HepG2 (cell line): ENCODE data around the gene DNMT1. TPM values are rescaled to one million over a fixed set of nuclear protein-coding genes. Genes with fewer than 3 reads are reported as not detected.

ENCODE experiments used
- BORCS8-MEF2B ChIP-seq: sonication (generic); formaldehyde crosslinking; IDR thresholded peaks from 2 replicates; pipeline ENCODE4 v1.8.0; 2022; ENCODE audit warnings: mild to moderate bottlenecking, missing genetic modification reagents
- CHD4 ChIP-seq: fragments of 200-600 bp; sonication (generic); IDR thresholded peaks from 2 replicates; pipeline ENCODE4 v1.7.0; 2017; ENCODE audit warnings: mild to moderate bottlenecking, low read length, borderline replicate concordance
- ETS1 ChIP-seq: sonication (generic); formaldehyde crosslinking; IDR thresholded peaks from 2 replicates; pipeline ENCODE4 v1.4.0; 2020; ENCODE audit warnings: missing genetic modification reagents
- GABPA ChIP-seq, 2 experiments: IDR thresholded peaks; 2 replicates each; pipeline ENCODE4 v1.6.1; 2011 to 2016; ENCODE audit warnings: low read depth in 2 of 2, low read length in 1 of 2, missing biosample characterization in 1 of 2, missing genetic modification characterization in 1 of 2
- GABPB1 ChIP-seq: IDR thresholded peaks from 2 replicates; pipeline ENCODE4 v1.6.1; 2016; ENCODE audit warnings: mild to moderate bottlenecking, missing genetic modification reagents, moderate library complexity, missing compliant biosample characterization
- GPBP1L1 ChIP-seq: sonication (generic); formaldehyde crosslinking; IDR thresholded peaks from 2 replicates; pipeline ENCODE4 v1.5.0; 2020; ENCODE audit warnings: mild to moderate bottlenecking, missing genetic modification reagents
- GZF1 ChIP-seq: sonication (generic); formaldehyde crosslinking; IDR thresholded peaks from 2 replicates; pipeline ENCODE4 v1.5.1; 2020; ENCODE audit warnings: mild to moderate bottlenecking, missing genetic modification reagents
- HOXA5 ChIP-seq: sonication (generic); formaldehyde crosslinking; IDR thresholded peaks from 2 replicates; pipeline ENCODE4 v1.4.0; 2020; ENCODE audit warnings: missing genetic modification reagents
- KAT8 ChIP-seq: IDR thresholded peaks from 2 replicates; pipeline ENCODE4 v1.6.1; 2016; ENCODE audit warnings: missing genetic modification reagents, missing compliant biosample characterization
- KDM5B ChIP-seq: sonication (generic); formaldehyde crosslinking; IDR thresholded peaks from 2 replicates; pipeline ENCODE4 v1.4.0; 2020; ENCODE audit warnings: missing genetic modification reagents, mild to moderate bottlenecking, borderline replicate concordance
- MAX ChIP-seq: IDR thresholded peaks from 2 replicates; pipeline ENCODE4 v1.6.1; 2012; ENCODE audit warnings: inconsistent platforms
- MIER3 ChIP-seq: IDR thresholded peaks from 2 replicates; pipeline ENCODE4 v1.6.1; 2016; ENCODE audit warnings: missing compliant biosample characterization, borderline replicate concordance
- MTF1 ChIP-seq: sonication (generic); formaldehyde crosslinking; IDR thresholded peaks from 2 replicates; pipeline ENCODE4 v1.5.0; 2020; ENCODE audit warnings: missing genetic modification reagents
- NFIB ChIP-seq: sonication (generic); formaldehyde crosslinking; IDR thresholded peaks from 2 replicates; pipeline ENCODE4 v1.9.0; 2021; ENCODE audit warnings: missing genetic modification reagents, mild to moderate bottlenecking, borderline replicate concordance
- NR2F1 ChIP-seq, 2 experiments: fragments of 450-650 bp in 1 of 2; formaldehyde crosslinking in 1 of 2; IDR thresholded peaks; 2 replicates each; pipeline versions ENCODE4 v1.5.0 to v1.6.1; 2016 to 2020; ENCODE audit warnings: mild to moderate bottlenecking in 1 of 2, missing compliant biosample characterization in 1 of 2, missing genetic modification reagents in 1 of 2, moderate library complexity in 1 of 2
- PAF1 ChIP-seq: IDR thresholded peaks from 2 replicates; pipeline ENCODE4 v1.6.1; 2016; ENCODE audit warnings: missing genetic modification reagents, missing compliant biosample characterization
- PREB ChIP-seq: sonication (generic); formaldehyde crosslinking; IDR thresholded peaks from 2 replicates; pipeline ENCODE4 v1.4.0; 2020; ENCODE audit warnings: missing genetic modification reagents
- SP2 ChIP-seq: sonication (generic); formaldehyde crosslinking; IDR thresholded peaks from 2 replicates; pipeline ENCODE4 v1.5.1; 2020; ENCODE audit warnings: mild to moderate bottlenecking, missing genetic modification reagents
- TEF ChIP-seq: sonication (generic); formaldehyde crosslinking; IDR thresholded peaks from 2 replicates; pipeline ENCODE4 v1.5.0; 2020; ENCODE audit warnings: missing genetic modification reagents
- ZBTB3 ChIP-seq: sonication (generic); formaldehyde crosslinking; IDR thresholded peaks from 2 replicates; pipeline ENCODE4 v1.4.0; 2020; ENCODE audit warnings: low read depth, mild to moderate bottlenecking, moderate library complexity, missing genetic modification reagents, borderline replicate concordance
- ZNF12 ChIP-seq: sonication (generic); formaldehyde crosslinking; IDR thresholded peaks from 2 replicates; pipeline ENCODE4 v1.5.0; 2020; ENCODE audit warnings: missing genetic modification reagents
- ZNF136 ChIP-seq: sonication (generic); formaldehyde crosslinking; IDR thresholded peaks from 2 replicates; pipeline ENCODE4 v1.8.1; 2022; ENCODE audit warnings: low read depth, mild to moderate bottlenecking, moderate library complexity, missing genetic modification reagents
- ZNF292 ChIP-seq: sonication (generic); formaldehyde crosslinking; IDR thresholded peaks from 2 replicates; pipeline ENCODE4 v1.8.1; 2022; ENCODE audit warnings: mild to moderate bottlenecking, low read depth, missing genetic modification reagents, borderline replicate concordance
- ZNF3 ChIP-seq: IDR thresholded peaks from 2 replicates; pipeline ENCODE4 v1.7.0; 2017; ENCODE audit warnings: inconsistent platforms
- ZNF7 ChIP-seq: IDR thresholded peaks from 2 replicates; pipeline ENCODE4 v1.6.1; 2016; ENCODE audit warnings: missing biosample characterization, missing genetic modification reagents
- ZSCAN21 ChIP-seq: sonication (generic); formaldehyde crosslinking; IDR thresholded peaks from 2 replicates; pipeline ENCODE4 v1.8.0; 2022; ENCODE audit warnings: mild to moderate bottlenecking, missing genetic modification reagents, moderate library complexity, borderline replicate concordance
- polyA plus RNA-seq, 8 experiments: library from polyadenylated mRNA; depleted of rRNA in 3 of 8; stranded (reverse) in 7 of 8; unstranded in 1 of 8; fragments of >200 nt; fragmentation: Illumina TruSeq in 4 of 8; extraction: Trizol in 4 of 8; gene quantifications; 2 replicates each; pipeline versions ENCODE4 v1.2.1 to v1.2.3, GENCODE V29; 2011 to 2016; ENCODE audit warnings: low read depth in 4 of 8, missing spikeins in 1 of 8, mixed read lengths in 1 of 8; ENCODE audit not compliant: insufficient read depth in 1 of 8
- total RNA-seq, 5 experiments: library from RNA; depleted of rRNA; stranded (reverse); fragments of >200 nt; fragmentation: Illumina TruSeq; extraction: Trizol; gene quantifications; 2 replicates each; pipeline ENCODE4 v1.2.3, GENCODE V29; 2016; ENCODE audit warnings: low read depth in 1 of 5

The DNMT1 gene
- total and polyA plus RNA-seq, 2 of the 13 experiments (the other 11 are each of a cell fraction or from before 2014, with no cell fraction given): 31.2 to 91.1 TPM

GRCh38 chr19:10194500-10195198 is at the start of gene DNMT1 (continued):
- 0 out of 2 replicates have a peak, but pooled peaks have one; percentile 34 for TF ChIP-seq ETS1 (CRISPR knock-in tag)
- peak; percentile 89 for TF ChIP-seq MAX
- TF ChIP-seq TEF: no peak
- peak; percentile 76 for TF ChIP-seq GABPA (IDR thresholded peaks at IDR 0.05; ENCODE audit: low read depth, low read length)
- peak; percentile 71 for TF ChIP-seq GABPA (CRISPR knock-in tag; IDR thresholded peaks at IDR 0.05; ENCODE audit: low read depth)
- peak; percentile 97 for TF ChIP-seq GABPB1 (CRISPR knock-in tag)
- no peak for TF ChIP-seq PAF1 (CRISPR knock-in tag)
- no peak for TF ChIP-seq NFIB (CRISPR knock-in tag)
- TF ChIP-seq ZSCAN21: peak; percentile 64; the same call in 1 of the 2 replicates
- no peak; the same call in 1 of the 2 replicates for TF ChIP-seq BORCS8-MEF2B (CRISPR knock-in tag)
- TF ChIP-seq MTF1 (CRISPR knock-in tag): no peak
- no peak for TF ChIP-seq ZNF3 (CRISPR knock-in tag)
- 0 out of 2 replicates have a peak, but pooled peaks have one; percentile 34 for TF ChIP-seq ZBTB3
- no peak for TF ChIP-seq PREB
- peak; percentile 18 for TF ChIP-seq HOXA5 (CRISPR knock-in tag)
- peak; percentile 78; the same call in 1 of the 2 replicates for TF ChIP-seq ZNF136 (CRISPR knock-in tag)
- 0 out of 2 replicates have a peak, but pooled peaks have one; percentile 34 for TF ChIP-seq GZF1 (CRISPR knock-in tag)
- TF ChIP-seq KDM5B (CRISPR knock-in tag): peak; percentile 63; the same call in 1 of the 2 replicates
- TF ChIP-seq GPBP1L1: no peak
- TF ChIP-seq ZNF12 (CRISPR knock-in tag): 0 out of 2 replicates have a peak, but pooled peaks have one; percentile 8
- no peak for TF ChIP-seq NR2F1 (CRISPR knock-in tag; IDR thresholded peaks at IDR 0.05)
- no peak for TF ChIP-seq ZNF292 (CRISPR knock-in tag)
- TF ChIP-seq CHD4: no peak; the same call in 1 of the 2 replicates
- TF ChIP-seq SP2 (CRISPR knock-in tag): peak; percentile 56
- TF ChIP-seq MIER3 (CRISPR knock-in tag): peak; percentile 48; the same call in 1 of the 2 replicates
- no peak for TF ChIP-seq ZNF7 (CRISPR knock-in tag)
- TF ChIP-seq KAT8 (CRISPR knock-in tag): peak; percentile 88
